HCT116 (cell line): Measurements from ENCODE around the gene KLK12. TPM values are rescaled to one million over a fixed set of nuclear protein-coding genes. Genes with fewer than 3 reads are reported as not detected.

Experiments used
- total RNA-seq: library from RNA; stranded (reverse); gene quantifications from one replicate; pipeline ENCODE4 v1.2.1, GENCODE V29; 2021; ENCODE audit not compliant: unreplicated experiment

KLK12 gene
- total RNA-seq, 1 experiment from 2014 or later = not detected

Other genes with a start within 250 kb of the KLK12 start
- gene ACP4, start 244.6 kb downstream of the KLK12 start, total RNA-seq = not detected
- gene KLK1, start 211.2 kb downstream of the KLK12 start, total RNA-seq = 3.3 TPM
- not detected for gene KLK15, start 201.4 kb downstream of the KLK12 start, total RNA-seq
- gene KLK3, start 180.1 kb downstream of the KLK12 start, total RNA-seq = not detected
- gene KLK2, start 161.6 kb downstream of the KLK12 start, total RNA-seq = not detected
- 0.84 TPM for gene KLK4, start 123.6 kb downstream of the KLK12 start, total RNA-seq
- 1.2 TPM for gene KLK5, start 82.0 kb downstream of the KLK12 start, total RNA-seq
- gene KLK6, start 65.4 kb downstream of the KLK12 start, total RNA-seq = 40.5 TPM
- 30.5 TPM for gene KLK7, start 51.1 kb downstream of the KLK12 start, total RNA-seq
- gene KLK8, start 33.4 kb downstream of the KLK12 start, total RNA-seq = 92.8 TPM
- gene KLK10, start 15.3 kb downstream of the KLK12 start, total RNA-seq = 33.6 TPM
- not detected for gene KLK11, start 8.4 kb downstream of the KLK12 start, total RNA-seq
- gene KLK13, start 30.1 kb upstream of the KLK12 start, total RNA-seq = 3.2 TPM
- gene KLK14, start 47.9 kb upstream of the KLK12 start, total RNA-seq = 0.76 TPM
- 14.0 TPM for gene CTU1, start 73.4 kb upstream of the KLK12 start, total RNA-seq
- gene SIGLEC9, start 89.9 kb upstream of the KLK12 start, total RNA-seq = not detected
- not detected for gene SIGLEC7, start 107.3 kb upstream of the KLK12 start, total RNA-seq
- gene CD33, start 190.1 kb upstream of the KLK12 start, total RNA-seq = 3.1 TPM
- not detected for gene SIGLECL1, start 216.1 kb upstream of the KLK12 start, total RNA-seq